ENCODE measurements around the gene TRIP13.

TRIP13 gene

DNA sequence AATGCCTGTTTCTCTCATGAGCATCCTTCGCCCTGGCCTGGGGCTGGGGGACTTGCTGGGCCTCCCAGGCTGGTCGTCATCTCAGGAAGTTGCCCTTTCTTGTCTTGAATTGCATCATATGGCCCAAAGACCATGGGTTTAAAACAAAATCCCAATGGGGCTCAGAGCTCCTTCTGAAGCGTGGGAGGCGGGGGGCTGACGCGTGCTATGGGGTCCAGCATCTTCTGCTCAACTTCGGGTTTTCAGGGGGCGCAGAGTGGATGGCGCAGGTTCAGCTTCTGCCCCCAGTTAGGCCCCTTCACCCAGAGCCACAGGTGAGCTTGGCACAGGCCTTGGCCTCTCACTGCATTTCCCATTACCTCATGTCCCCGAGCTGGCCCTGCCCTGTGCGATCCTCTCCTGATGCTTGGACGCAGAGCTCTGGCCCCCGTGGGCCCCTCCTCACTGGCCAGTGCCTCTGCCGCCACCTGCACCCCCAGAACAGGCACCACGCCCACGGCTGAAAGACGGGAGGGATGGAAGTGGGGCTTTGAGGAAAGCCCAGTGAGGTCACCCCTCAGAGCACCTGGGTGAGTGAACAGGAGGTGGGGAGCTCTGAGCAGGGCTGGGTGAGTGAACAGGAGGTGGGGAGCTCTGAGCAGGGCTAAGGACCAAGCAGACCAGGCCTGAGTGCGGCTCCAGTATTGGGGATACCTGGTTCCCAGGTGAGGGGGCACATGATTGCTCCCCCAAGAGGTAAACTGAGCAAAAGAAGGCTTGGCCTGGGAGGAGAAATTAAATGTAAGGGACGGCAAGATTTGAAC is 56.0 kb downstream of the TRIP13 start (continued):
- TF ChIP-seq PPARA (CRISPR knock-in tag; IDR thresholded peaks at IDR 0.05; ENCODE audit: borderline replicate concordance) (no peak), GLIS3 (CRISPR knock-in tag; IDR thresholded peaks at IDR 0.05) (no peak), OSR1 (CRISPR knock-in tag; IDR thresholded peaks at IDR 0.05) (no peak), ZNF565 (CRISPR knock-in tag; conservative IDR thresholded peaks at IDR 0.05; ENCODE audit: low read depth) (no peak), ZFP30 (CRISPR knock-in tag; IDR thresholded peaks at IDR 0.05) (no peak), ZC3H10 (CRISPR knock-in tag; IDR thresholded peaks at IDR 0.05) (no peak), ZNF70 (CRISPR knock-in tag; IDR thresholded peaks at IDR 0.05) (no peak), SNAI2 (CRISPR knock-in tag; IDR thresholded peaks at IDR 0.05) (no peak)

DNA sequence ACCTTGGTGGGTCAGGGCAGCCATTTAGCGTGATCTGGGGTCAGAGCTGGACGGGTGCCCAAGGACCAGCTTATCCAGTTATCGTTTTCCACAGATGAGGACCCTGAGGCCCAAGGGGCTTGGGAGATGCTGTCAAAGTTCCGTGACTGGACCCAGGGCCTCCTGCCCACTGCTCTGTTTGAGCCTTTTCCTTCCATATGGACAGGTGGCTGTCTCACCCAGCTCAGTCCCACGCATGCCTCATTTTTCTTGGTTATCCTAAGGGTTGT is 56.5 kb downstream of the TRIP13 start:
- ATAC-seq: no peak
- TF ChIP-seq CSDC2 (CRISPR knock-in tag; IDR thresholded peaks at IDR 0.05): no peak
- TF ChIP-seq GLIS3 (CRISPR knock-in tag; IDR thresholded peaks at IDR 0.05): no peak
- TF ChIP-seq TCF4 (CRISPR knock-in tag; IDR thresholded peaks at IDR 0.05; ENCODE audit: borderline replicate concordance): no peak
- TF ChIP-seq ZFP3 (CRISPR knock-in tag; IDR thresholded peaks at IDR 0.05): no peak
- TF ChIP-seq SNAI2 (CRISPR knock-in tag; IDR thresholded peaks at IDR 0.05): no peak
- TF ChIP-seq PPARA (CRISPR knock-in tag; IDR thresholded peaks at IDR 0.05; ENCODE audit: borderline replicate concordance): no peak
- TF ChIP-seq ESRRG (CRISPR knock-in tag; IDR thresholded peaks at IDR 0.05): no peak
- TF ChIP-seq ZC3H10 (CRISPR knock-in tag; IDR thresholded peaks at IDR 0.05): no peak
- no peak for TF ChIP-seq ZFP30 (CRISPR knock-in tag; IDR thresholded peaks at IDR 0.05)
- no peak for TF ChIP-seq RARB (CRISPR knock-in tag; IDR thresholded peaks at IDR 0.05)
- no peak for TF ChIP-seq ARNTL (CRISPR knock-in tag; IDR thresholded peaks at IDR 0.05; ENCODE audit: borderline replicate concordance, low read depth)

DNA sequence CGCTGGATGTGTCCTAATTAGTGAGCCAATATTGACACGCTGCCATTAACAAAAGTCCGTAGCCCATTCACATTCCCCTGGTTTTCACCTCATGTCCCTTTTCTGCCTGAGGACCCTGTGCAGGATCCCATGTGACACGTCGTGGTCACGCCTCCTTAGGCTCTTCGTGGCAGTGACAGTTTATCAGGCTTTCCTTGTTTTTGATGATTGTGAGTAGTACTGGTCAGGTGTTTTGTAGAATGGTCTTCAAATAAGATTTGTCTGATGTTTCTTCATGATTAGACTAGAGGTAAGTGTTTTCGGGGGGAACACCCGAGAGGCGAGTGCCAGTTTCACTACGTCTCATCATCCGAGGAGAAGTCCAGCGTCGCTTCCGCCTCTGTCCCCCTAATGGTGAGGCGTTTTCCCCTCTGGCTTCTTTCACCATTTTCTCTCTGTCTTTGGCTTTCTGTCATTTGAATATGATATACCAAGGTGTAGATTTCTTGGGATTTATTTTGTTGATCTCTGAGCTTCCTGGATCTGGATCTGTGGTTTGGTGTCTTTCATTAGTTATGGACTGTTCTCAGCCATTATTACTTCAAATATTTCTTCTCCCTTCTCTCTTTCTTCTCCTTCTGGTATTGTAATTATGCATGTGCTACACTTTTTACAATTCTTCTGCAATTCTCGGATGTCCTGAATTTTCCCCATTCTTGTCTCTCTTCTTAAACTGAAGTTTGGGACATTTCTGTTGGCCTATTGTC is 57.3 kb downstream of the TRIP13 start:
- no peak for ATAC-seq

DNA sequence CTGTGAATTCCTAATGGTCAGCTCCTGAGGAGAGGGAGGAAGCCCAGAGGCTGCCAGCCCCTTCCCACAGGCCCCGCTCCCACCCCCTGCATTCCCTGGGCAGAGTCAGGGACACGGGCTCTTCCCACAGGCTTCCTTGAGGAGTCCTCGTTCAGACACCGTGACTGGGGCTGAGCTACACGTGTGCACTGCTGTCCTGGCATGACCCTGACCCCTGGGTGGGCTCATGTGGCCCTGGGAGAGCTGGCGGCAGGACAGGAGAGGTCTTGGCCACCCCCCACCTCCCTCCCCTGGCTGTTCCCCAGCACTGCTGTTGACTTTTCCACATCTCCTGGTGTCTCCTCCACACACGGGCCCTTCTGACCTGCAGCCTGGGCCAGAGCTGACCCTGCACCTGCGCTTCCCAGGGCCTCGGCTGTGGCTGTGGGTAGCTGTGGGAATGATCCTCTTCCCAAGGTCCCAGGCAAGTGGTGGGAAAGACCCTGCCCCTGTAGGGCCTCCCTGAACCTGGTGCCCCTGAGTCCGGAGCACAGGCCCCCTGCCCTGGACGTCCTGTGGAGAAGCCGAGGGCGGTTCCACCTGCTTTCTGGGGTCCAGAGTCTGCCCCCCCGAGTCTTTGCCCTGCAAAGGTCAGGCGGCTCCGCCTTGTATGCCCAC is 59.4 kb downstream of the TRIP13 start:
- ATAC-seq: no peak
- no peak for TF ChIP-seq BACH2 (CRISPR knock-in tag; IDR thresholded peaks at IDR 0.05; ENCODE audit: borderline replicate concordance)
- TF ChIP-seq ZNF70 (CRISPR knock-in tag; IDR thresholded peaks at IDR 0.05): no peak
- TF ChIP-seq ESRRG (CRISPR knock-in tag; IDR thresholded peaks at IDR 0.05): no peak
- TF ChIP-seq, protein P1, sequence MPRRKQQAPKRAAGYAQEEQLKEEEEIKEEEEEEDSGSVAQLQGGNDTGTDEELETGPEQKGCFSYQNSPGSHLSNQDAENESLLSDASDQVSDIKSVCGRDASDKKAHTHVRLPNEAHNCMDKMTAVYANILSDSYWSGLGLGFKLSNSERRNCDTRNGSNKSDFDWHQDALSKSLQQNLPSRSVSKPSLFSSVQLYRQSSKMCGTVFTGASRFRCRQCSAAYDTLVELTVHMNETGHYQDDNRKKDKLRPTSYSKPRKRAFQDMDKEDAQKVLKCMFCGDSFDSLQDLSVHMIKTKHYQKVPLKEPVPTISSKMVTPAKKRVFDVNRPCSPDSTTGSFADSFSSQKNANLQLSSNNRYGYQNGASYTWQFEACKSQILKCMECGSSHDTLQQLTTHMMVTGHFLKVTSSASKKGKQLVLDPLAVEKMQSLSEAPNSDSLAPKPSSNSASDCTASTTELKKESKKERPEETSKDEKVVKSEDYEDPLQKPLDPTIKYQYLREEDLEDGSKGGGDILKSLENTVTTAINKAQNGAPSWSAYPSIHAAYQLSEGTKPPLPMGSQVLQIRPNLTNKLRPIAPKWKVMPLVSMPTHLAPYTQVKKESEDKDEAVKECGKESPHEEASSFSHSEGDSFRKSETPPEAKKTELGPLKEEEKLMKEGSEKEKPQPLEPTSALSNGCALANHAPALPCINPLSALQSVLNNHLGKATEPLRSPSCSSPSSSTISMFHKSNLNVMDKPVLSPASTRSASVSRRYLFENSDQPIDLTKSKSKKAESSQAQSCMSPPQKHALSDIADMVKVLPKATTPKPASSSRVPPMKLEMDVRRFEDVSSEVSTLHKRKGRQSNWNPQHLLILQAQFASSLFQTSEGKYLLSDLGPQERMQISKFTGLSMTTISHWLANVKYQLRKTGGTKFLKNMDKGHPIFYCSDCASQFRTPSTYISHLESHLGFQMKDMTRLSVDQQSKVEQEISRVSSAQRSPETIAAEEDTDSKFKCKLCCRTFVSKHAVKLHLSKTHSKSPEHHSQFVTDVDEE (CRISPR knock-in tag; IDR thresholded peaks at IDR 0.05): no peak
- no peak for TF ChIP-seq ISL1 (CRISPR knock-in tag; IDR thresholded peaks at IDR 0.05)
- no peak for TF ChIP-seq ZFP30 (CRISPR knock-in tag; IDR thresholded peaks at IDR 0.05)
- TF ChIP-seq, protein P2, sequence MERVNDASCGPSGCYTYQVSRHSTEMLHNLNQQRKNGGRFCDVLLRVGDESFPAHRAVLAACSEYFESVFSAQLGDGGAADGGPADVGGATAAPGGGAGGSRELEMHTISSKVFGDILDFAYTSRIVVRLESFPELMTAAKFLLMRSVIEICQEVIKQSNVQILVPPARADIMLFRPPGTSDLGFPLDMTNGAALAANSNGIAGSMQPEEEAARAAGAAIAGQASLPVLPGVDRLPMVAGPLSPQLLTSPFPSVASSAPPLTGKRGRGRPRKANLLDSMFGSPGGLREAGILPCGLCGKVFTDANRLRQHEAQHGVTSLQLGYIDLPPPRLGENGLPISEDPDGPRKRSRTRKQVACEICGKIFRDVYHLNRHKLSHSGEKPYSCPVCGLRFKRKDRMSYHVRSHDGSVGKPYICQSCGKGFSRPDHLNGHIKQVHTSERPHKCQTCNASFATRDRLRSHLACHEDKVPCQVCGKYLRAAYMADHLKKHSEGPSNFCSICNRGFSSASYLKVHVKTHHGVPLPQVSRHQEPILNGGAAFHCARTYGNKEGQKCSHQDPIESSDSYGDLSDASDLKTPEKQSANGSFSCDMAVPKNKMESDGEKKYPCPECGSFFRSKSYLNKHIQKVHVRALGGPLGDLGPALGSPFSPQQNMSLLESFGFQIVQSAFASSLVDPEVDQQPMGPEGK (CRISPR knock-in tag; IDR thresholded peaks at IDR 0.05; ENCODE audit: borderline replicate concordance): no peak
- no peak for TF ChIP-seq RARB (CRISPR knock-in tag; IDR thresholded peaks at IDR 0.05)

More for the DNA sequence above, 57.3 kb downstream of the TRIP13 start:
- TF ChIP-seq ZC3H10 (CRISPR knock-in tag; IDR thresholded peaks at IDR 0.05) (no peak), OSR1 (CRISPR knock-in tag; IDR thresholded peaks at IDR 0.05) (no peak), ZFP30 (CRISPR knock-in tag; IDR thresholded peaks at IDR 0.05) (no peak), ZFP3 (CRISPR knock-in tag; IDR thresholded peaks at IDR 0.05) (no peak), ESRRG (CRISPR knock-in tag; IDR thresholded peaks at IDR 0.05) (no peak)
- TF ChIP-seq, protein P3, sequence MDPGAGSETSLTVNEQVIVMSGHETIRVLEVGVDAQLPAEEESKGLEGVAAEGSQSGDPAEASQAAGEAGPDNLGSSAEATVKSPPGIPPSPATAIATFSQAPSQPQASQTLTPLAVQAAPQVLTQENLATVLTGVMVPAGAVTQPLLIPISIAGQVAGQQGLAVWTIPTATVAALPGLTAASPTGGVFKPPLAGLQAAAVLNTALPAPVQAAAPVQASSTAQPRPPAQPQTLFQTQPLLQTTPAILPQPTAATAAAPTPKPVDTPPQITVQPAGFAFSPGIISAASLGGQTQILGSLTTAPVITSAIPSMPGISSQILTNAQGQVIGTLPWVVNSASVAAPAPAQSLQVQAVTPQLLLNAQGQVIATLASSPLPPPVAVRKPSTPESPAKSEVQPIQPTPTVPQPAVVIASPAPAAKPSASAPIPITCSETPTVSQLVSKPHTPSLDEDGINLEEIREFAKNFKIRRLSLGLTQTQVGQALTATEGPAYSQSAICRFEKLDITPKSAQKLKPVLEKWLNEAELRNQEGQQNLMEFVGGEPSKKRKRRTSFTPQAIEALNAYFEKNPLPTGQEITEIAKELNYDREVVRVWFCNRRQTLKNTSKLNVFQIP (CRISPR knock-in tag; IDR thresholded peaks at IDR 0.05; ENCODE audit: borderline replicate concordance, low read depth): no peak
- TF ChIP-seq, protein P1 (CRISPR knock-in tag; IDR thresholded peaks at IDR 0.05): no peak
- TF ChIP-seq, protein P4, sequence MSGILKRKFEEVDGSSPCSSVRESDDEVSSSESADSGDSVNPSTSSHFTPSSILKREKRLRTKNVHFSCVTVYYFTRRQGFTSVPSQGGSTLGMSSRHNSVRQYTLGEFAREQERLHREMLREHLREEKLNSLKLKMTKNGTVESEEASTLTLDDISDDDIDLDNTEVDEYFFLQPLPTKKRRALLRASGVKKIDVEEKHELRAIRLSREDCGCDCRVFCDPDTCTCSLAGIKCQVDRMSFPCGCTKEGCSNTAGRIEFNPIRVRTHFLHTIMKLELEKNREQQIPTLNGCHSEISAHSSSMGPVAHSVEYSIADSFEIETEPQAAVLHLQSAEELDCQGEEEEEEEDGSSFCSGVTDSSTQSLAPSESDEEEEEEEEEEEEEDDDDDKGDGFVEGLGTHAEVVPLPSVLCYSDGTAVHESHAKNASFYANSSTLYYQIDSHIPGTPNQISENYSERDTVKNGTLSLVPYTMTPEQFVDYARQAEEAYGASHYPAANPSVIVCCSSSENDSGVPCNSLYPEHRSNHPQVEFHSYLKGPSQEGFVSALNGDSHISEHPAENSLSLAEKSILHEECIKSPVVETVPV (CRISPR knock-in tag; IDR thresholded peaks at IDR 0.05): no peak
